RWPE2 (cell line): ENCODE results near the gene MAP2K1.

ENCODE experiments used
- ATAC-seq: fragments of 200-7000 bp; cut with Tn5 transposase; 3 replicates; pipeline ENCODE4 v1.9.1; 2021; ENCODE audit warnings: low read depth
- DNase-seq: peaks from one replicate; pipeline ENCODE4 v3.0.0-alpha.2; 2020; ENCODE audit warnings: low spot score
- H3K27ac ChIP-seq: fragments of 450-650 bp; 2 replicates; pipeline ENCODE4 v1.5.1; 2017; ENCODE audit warnings: mild to moderate bottlenecking; ENCODE audit not compliant: poor library complexity, severe bottlenecking
- H3K27me3 ChIP-seq: fragments of 250-450 bp; sonication (Bioruptor Pico); 2 replicates; pipeline ENCODE4 v1.5.1; 2021; ENCODE audit warnings: mild to moderate bottlenecking, moderate library complexity; ENCODE audit not compliant: insufficient read depth, poor library complexity, severe bottlenecking
- H3K36me3 ChIP-seq: fragments of 250-450 bp; sonication (Bioruptor Pico); 2 replicates; pipeline ENCODE4 v1.5.1; 2020; ENCODE audit warnings: low read depth, mild to moderate bottlenecking, moderate library complexity
- H3K4me1 ChIP-seq: fragments of 250-450 bp; sonication (Bioruptor Pico); 2 replicates; pipeline ENCODE4 v1.5.1; 2021; ENCODE audit warnings: mild to moderate bottlenecking, moderate library complexity; ENCODE audit not compliant: insufficient read depth, poor library complexity, severe bottlenecking
- H3K4me3 ChIP-seq: fragments of 250-450 bp; sonication (Bioruptor Pico); 2 replicates; pipeline ENCODE4 v1.5.1; 2021; ENCODE audit warnings: mild to moderate bottlenecking, moderate library complexity; ENCODE audit not compliant: severe bottlenecking
- H3K9me3 ChIP-seq: fragments of 250-450 bp; sonication (Bioruptor Pico); 2 replicates; pipeline ENCODE4 v1.5.1; 2021; ENCODE audit warnings: mild to moderate bottlenecking, moderate library complexity; ENCODE audit not compliant: severe bottlenecking
- TF ChIP-seq, protein P1 (sequence below): fragments of 450-650 bp; IDR thresholded peaks from one replicate; pipeline ENCODE4 v1.5.1; 2017; ENCODE audit warnings: mild to moderate bottlenecking, moderate library complexity; ENCODE audit not compliant: poor library complexity, severe bottlenecking

MAP2K1 gene

DNA sequence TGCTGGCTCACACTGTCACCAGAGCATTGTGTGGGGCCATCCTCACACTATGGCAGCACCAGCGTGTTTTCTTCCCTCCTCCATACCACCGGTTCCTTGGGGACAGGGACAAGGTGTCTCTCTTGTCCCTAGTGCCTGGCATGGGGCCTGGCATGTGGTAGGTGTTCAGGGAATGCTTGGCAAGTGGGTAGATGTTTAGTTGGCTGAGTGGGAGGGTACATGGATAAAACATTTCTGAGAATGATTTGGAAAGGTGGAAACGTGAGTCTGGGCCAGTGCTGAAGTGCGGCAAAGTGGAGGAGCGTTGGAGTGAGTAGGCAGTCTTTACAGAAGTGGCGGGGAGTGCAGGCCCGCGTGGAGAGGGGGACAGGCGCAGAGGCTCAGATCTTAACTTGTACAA, 95.8 kb downstream of the MAP2K1 start:
- ATAC-seq: no peak
- Histone ChIP-seq H3K27ac (peak overlapping the region; percentile 60), H3K36me3 (peaks cover 69% of the 10 kb centered on the region), H3K9me3 (no peaks in the 10 kb centered on the region), H3K27me3 (no peaks in the 10 kb centered on the region), H3K4me3 (no peak overlapping the region), H3K4me1 (peaks cover 18% of the 10 kb centered on the region)
- TF ChIP-seq, protein P1, sequence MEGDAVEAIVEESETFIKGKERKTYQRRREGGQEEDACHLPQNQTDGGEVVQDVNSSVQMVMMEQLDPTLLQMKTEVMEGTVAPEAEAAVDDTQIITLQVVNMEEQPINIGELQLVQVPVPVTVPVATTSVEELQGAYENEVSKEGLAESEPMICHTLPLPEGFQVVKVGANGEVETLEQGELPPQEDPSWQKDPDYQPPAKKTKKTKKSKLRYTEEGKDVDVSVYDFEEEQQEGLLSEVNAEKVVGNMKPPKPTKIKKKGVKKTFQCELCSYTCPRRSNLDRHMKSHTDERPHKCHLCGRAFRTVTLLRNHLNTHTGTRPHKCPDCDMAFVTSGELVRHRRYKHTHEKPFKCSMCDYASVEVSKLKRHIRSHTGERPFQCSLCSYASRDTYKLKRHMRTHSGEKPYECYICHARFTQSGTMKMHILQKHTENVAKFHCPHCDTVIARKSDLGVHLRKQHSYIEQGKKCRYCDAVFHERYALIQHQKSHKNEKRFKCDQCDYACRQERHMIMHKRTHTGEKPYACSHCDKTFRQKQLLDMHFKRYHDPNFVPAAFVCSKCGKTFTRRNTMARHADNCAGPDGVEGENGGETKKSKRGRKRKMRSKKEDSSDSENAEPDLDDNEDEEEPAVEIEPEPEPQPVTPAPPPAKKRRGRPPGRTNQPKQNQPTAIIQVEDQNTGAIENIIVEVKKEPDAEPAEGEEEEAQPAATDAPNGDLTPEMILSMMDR: no peak
- peak; percentile 32 for DNase-seq

DNA sequence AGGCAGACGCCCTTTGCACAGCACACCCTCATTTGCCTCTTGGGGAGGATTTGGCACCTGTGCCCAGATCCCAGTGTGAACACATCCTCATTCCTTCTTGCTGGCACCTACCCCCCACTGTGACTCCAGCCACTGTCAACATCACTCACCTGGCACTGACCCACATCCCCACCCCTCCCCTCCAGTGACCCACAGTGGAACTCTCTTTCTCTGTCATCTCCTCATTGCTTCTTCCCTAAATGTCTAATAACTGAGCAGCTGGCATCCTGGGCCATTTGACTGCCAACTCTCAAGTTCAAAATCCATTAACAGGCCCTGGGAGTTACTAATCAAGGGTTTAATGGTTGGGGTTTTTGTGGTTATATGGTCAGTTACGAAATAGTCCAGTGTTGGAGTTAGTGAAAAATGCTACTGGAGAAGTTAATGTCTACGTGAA, 96.4 kb downstream of the MAP2K1 start:
- H3K4me1 ChIP-seq: peaks cover 18% of the 10 kb centered on the region
- no peak overlapping the region for H3K4me3 ChIP-seq
- H3K27ac ChIP-seq: peak overlapping the region; percentile 60
- DNase-seq (peak; percentile 52), ATAC-seq (0 out of 3 replicates have a peak, but pooled peaks have one; percentile 2)
- no peaks in the 10 kb centered on the region for H3K9me3 ChIP-seq
- TF ChIP-seq, protein P1: no peak
- peaks cover 75% of the 10 kb centered on the region for H3K36me3 ChIP-seq
- H3K27me3 ChIP-seq: no peaks in the 10 kb centered on the region

DNA sequence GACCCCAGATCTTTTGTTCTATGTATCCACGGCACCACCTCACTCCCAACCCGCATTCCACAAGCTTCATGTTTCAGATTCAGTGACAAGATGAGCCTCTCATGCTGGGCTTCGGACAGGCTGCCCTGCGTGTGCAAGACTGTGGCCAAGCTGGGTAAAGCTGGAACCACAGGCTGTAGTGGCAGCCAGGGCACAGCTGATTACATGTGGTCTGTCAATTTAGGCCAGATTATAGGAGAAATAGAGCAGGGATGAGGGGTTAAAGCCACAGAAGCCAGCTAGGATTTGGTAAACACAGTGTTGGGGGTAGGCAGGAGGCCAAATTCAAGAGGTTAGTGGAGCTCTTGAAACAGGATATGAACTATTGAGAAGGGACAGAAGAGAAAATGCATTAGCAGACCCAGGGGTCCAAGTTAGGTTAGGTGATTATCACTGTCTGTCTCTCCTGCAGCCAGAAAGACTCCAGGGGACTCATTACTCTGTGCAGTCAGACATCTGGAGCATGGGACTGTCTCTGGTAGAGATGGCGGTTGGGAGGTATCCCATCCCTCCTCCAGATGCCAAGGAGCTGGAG, 97.9 kb downstream of the MAP2K1 start:
- peaks cover 18% of the 10 kb centered on the region for H3K4me1 ChIP-seq
- H3K36me3 ChIP-seq: peaks cover 90% of the 10 kb centered on the region
- DNase-seq (peak; percentile 35), ATAC-seq (no peak)
- no peak overlapping the region for H3K27ac ChIP-seq
- no peaks in the 10 kb centered on the region for H3K9me3 ChIP-seq
- H3K4me3 ChIP-seq: no peak overlapping the region
- TF ChIP-seq, protein P1: no peak
- H3K27me3 ChIP-seq: no peaks in the 10 kb centered on the region

DNA sequence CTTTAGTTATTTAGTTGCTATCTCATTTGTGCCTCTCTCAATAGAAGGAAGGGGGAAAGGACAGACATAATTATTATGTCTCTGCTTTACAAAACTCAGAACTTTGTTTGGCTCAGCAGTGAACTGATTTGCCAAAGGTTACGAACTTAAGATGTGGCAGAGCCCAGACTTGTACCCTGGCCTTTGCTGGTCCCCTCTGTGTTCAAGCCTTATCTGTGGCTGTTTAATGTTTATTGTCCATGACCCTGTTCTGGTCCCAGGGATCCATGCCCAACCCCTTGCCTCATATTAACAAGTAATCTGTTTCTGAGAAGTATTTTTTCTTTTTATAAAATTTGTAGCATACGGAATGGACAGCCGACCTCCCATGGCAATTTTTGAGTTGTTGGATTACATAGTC, 100.2 kb downstream of the MAP2K1 start:
- Histone ChIP-seq H3K36me3 (peaks cover 98% of the 10 kb centered on the region), H3K27me3 (no peaks in the 10 kb centered on the region), H3K9me3 (no peaks in the 10 kb centered on the region), H3K4me3 (no peak overlapping the region), H3K4me1 (no peaks in the 10 kb centered on the region), H3K27ac (no peak overlapping the region)
- DNase-seq (no peak), ATAC-seq (no peak)
- TF ChIP-seq, protein P1: no peak

DNA sequence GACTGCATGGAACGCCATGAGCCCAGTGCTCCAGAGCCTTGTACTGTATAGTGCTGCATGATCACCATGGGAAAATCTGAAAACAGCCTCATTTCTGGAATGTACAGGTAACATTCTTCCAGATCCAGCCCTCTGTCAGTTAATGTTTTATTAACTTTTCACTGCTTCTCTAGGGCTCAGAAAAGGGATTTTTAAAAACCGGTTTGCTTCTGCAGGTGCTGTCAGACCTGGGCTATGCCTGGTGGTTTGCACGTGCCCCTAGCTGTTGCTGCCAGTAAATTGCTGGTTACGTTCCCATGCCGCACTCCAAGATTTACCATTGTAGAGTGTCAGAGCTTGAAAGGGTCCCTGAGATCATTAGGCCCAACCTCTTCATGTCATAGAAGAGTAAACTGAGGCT, 101.8 kb downstream of the MAP2K1 start:
- H3K27me3 ChIP-seq: no peaks in the 10 kb centered on the region
- H3K36me3 ChIP-seq: peaks cover 98% of the 10 kb centered on the region
- no peak overlapping the region for H3K4me3 ChIP-seq
- DNase-seq (no peak), ATAC-seq (no peak)
- H3K27ac ChIP-seq: no peak overlapping the region
- TF ChIP-seq, protein P1: no peak
- no peaks in the 10 kb centered on the region for H3K9me3 ChIP-seq
- H3K4me1 ChIP-seq: no peaks in the 10 kb centered on the region
